GM18507 (cell line): ENCODE results near the gene VTI1A.

Source experiments
- DNase-seq: peaks from one replicate; pipeline ENCODE4 v3.0.0; 2011; ENCODE audit warnings: low read depth; ENCODE audit not compliant: insufficient read length; ENCODE audit errors: extremely low spot score
- FAIRE-seq: peaks from 2 replicates; lab custom pipeline; 2011; peaks lifted over from hg19 to GRCh38; lab: Jason Lieb, UNC

Gene VTI1A

DNA sequence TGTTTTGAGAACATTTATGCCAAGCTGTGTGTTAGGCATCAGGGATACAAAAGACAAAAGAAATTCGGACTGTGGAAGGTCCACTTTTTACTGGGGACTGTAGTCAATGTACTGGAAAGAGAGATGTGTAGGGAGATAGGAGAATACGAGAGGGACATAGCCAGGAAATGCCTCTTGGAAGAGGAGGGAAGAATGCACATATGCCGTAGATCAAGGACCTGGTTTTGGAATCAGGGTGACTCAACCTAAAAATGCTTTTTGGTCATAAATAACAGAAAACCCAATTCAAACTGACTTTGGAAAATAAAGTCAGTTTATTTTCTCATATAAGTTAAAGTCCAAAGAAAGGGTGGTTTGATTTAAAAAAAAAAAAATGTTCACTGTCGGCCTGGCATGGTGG is 362.7 kb downstream of the VTI1A start:
- DNase-seq (no peak), FAIRE-seq (no peak)

DNA sequence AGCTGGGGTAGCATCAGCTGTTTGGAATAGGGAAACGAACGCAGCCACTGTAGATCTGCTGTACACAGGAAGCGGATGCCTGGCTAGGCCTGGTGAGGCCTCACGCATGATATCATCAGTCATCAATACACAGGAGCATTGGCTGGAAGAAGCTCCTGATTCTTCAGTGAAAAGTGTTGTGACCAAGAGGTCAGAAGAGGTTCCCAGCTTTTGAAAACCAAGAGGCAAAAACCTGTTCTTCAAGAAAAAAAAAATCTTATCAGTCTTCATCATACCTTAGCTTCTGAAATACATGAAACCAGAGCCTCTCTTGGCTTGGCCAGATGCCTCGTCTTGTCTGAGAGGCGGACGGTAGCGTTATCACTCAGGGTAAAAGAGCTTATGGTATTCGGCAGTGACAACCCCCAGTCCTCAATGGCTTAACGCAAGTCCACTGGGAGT is 363.7 kb downstream of the VTI1A start:
- FAIRE-seq, result no peak
- no peak for DNase-seq

DNA sequence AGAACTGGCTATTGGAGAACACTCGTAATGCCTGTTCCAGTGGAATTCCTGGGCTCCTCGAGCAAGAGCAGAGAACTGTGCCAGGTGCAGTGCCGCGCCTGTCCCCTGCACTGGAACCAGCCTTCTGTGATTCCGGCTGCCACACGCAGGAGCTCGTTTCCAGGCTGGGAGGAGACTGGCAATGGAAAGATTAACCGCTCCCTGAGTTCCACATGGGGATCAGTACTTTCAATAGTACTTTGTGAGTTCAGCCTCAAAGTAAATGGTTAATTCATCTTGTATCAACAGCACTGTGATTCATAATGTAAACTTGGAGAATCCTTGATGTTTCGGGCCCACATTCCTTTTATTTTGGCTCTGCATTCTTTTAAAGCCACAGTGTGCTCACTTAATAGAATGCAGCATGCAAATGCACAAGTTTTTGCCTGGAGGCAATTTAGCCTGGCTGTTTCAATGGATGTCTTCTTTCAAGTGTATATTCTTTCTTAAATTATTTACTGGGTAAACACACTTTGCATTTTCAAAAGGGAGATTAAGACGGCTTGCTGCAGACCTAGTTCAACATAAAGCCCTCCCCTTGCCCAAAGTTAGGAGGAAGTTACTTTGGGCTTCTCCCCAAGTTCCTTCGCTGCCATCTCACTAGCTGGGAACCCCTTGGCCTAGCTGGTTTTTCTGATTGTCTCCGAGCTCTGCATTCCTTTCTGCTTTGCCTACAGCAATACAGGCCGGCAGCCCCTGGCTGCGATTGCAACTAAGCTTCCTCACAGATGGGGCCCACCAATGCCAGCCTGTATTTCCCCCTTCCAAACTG is 364.9 kb downstream of the VTI1A start:
- no peak for DNase-seq
- no peak for FAIRE-seq

DNA sequence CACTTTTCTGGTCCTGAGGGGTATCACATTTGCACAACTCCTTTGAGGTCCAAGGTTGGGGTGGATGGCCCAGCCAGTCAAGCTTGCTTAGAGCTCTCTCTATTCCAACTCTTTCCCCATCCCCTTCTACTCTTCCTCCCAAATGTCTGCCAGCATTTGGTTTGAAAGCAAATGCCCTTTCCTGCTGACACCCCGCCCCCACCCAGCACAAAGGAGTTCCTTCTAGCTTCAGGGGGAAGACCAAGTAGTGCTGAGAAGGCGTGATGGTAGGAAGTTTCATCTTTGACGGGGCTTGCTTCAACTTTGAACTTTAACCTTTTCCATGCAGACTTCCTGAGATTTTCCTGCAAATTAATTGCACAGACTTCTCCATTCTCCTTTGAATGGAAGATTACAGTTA is 365.6 kb downstream of the VTI1A start:
- FAIRE-seq, result no peak

DNA sequence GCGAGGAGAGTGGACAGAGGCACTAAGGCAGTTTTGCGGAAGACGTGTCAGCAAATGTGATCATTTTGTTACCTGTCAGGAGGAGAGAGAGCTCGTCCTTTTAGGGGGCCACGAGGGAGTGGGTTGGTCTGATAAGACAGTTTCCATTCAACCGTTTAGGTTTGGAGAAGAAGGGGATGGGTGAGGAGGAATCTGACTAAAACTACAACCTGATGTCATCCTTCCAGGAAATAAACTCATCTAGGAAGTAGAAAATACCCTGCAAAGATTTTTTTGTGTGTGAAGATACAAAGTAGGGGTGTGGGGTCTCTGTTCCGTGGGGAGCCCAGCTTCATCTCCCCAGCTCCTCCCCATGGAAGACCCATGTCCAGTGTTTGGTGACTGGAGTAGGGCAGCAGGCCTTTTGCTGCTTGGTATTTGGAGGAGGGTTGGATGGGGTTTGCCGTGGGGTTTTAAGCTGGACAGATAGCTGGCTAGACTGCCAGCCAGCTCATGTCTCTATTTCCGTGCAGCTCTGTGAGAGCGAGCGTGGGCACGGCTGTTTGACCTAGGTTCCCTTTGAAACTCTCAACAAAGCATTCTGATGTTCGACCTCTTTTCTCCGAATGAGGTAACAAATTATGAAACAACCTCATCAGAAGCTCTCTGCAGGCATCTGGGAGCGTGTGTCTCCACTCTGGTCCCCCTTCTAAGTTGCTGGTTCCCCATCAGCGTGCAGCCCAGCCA is 367.0 kb downstream of the VTI1A start:
- DNase-seq (no peak), FAIRE-seq (no peak)

More for the DNA sequence above, 365.6 kb downstream of the VTI1A start:
- no peak for DNase-seq

DNA sequence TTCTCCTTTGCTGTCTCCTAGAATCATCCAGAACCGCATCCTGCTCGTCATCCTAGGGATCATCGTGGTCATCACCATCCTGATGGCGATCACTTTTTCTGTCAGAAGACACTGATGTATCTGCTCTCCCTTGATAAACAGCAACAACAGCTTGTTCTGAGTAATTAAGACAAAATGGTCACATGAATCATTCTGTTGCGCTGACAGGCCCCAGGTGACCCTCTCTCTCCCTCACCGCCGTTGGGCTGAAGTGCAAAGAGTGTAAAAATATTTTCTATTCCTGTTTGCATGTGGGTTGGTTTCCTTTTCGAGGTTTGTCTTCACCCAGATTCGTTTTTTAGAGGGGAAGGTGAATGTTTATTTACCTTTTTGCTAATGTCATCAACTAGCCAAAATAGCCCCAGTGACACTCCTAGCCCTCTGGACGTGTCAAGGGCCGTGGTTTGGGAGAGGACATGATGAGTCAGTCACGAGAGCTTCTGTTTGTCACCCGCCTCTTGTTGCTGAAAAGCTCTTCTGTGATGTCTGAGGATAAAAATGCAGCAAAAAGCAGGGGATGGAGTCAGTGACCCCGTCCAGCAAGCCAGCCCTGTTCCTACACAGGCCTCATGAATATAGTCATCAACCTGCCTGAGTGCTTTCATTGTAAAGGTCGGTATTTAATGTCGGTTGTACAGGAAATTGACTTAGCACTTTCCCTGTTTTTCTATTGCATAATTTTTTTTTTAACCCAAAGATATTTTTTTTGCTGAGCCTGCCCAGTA is 368.4 kb downstream of the VTI1A start:
- DNase-seq (no peak), FAIRE-seq (no peak)

DNA sequence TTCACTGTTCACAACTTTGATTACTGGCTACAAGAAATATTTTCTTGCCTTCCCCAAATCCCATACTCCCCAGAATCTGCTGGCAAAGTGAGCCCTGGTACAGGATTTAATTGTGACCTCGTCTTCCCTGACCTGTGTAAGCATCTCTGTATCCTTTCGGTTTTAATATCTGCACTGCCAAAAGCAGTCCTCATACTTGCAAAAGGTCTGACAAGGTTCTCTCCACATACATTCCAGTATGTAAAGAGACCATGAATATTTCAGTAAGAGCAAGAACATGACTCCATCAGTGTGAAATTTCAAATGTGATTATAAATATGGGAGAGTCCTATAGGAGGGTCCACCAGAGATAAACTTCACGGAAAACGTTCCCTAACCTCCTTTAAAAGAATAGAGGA is 369.0 kb downstream of the VTI1A start:
- no peak for DNase-seq
- FAIRE-seq, result no peak

DNA sequence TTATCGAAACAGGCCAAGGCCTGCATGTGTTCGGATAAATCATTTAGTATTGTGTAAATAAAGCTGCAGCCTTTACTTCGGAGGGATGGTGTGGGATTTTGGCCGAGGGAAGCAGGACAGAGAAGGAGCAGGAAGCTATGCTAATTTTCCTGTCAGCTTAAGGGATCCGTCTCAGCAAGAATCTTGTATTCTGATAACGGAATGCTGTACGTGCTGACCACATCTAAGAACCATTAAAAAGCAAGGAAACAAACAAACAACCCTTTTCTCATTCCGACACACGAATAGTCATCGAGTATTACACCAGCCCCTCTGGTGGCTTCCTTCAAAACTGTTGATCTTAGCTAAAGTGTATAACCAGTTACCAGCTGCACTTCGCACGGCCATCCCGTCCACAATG is 369.9 kb downstream of the VTI1A start:
- FAIRE-seq (no peak), DNase-seq (no peak)

DNA sequence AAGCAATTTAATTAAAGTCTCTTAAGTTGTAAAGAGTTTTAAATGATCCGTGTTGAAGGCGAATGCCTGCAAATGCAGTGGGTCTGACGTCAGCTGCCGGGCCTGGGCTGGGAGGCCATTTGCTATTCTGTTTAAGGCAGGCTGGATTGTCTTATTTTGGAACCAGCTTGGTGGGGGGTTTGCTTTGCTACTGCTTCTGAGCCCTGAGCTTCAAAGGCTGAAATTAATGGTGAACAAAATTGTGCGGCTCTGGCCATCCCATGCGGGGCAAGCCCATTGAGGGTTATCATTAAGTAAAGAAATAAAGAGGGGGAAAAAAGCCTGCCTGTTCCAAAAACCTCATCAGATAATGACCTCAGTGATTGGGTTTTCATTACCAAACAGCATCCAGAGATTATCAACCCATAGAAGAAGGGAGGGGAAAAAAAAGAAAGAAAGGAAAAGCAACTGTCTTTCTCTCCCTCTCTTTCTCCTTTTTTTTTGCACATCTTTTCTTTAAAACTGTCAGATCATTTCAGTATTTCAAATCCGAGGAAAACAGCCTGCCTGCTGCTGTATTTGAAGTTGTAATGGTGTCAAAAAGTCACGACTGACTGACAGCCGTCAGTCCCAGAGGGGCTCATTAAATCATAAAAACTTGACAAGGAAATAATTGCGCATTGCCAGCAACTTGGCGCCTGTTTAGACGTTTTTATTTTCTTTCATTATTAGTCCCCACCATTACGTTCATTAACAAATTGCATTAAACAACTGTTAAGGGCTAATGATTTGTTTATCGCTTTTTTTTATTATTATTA is 371.2 kb downstream of the VTI1A start:
- FAIRE-seq, result no peak
- no peak for DNase-seq

DNA sequence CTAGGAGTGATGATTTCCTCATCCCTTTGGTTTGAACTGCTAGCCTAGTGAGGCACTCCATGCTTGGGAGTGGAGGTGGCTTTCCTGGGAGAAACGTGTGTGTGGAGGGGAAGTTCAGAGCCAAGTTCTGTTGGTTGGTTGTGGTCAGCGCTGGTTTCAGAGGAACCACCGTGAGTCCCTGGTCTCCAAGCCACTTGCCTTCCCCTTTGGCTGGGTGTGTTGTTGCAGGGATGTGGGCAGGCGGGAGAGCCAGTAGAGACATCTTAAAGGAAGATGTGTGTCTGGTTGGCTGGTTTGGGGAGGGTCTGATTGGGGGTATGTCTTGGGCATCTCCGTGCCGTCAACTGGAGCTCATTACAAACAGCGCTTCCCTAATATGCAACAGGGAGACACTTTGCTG is 372.2 kb downstream of the VTI1A start:
- DNase-seq, result no peak
- FAIRE-seq, result no peak

DNA sequence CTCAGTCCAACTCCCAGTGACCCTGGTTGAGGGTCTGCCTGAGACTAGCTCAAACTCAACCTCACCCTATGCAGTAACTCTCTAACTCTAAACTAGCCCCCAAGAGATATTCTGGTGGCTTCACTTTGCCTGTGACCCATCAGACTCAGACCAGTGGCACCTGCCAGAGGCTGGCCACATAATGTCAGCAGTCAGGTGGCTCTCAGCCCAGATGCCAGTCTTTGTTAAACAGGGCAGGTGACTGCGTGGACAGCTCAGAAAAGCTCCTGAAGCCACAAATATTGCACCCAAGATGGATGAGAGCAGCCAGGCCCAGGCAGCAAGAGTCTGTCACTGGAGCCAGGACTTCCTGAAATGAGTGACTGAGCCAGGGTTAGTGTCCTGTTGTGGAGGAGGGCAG is 373.3 kb downstream of the VTI1A start:
- FAIRE-seq (no peak), DNase-seq (no peak)

DNA sequence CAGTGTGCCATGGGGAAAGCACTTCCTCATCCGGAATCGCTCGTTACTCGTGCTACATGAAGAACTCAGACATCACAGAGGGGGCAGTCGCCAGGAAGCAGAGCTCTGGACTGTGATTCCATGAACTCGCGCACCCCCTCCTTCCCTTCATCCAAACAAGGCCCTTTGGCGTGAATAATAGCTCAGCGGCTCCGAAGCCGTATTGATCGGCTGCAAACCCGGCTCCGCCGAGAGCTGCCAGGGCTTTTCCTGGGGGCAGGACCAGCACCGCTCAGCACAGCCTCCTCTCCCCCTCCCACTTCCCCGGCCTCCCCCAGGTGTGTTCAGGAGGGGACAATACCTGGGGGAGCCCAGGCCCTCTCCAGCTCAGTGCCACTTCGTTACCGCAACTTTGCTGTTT is 374.0 kb downstream of the VTI1A start:
- DNase-seq (no peak), FAIRE-seq (no peak)

DNA sequence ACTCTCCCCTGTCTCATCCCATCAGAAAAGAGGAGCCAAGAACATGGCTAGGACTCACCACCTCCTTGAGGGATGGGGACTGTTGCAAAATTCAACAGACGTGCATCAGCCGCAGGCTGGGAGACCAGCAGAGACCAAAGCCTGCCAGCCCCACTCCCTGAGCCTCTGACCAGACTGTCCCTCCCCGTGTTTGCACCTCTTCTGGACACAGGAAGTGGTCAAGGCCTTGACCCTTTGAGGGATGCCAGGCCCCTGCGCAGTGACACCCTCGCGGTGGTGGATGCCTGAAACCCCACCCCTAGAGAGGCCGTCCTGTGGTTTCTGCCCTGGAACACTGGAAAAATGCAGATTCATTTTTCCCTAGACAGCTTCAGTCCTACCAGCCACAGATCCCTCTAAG is 374.6 kb downstream of the VTI1A start:
- FAIRE-seq, result no peak
- DNase-seq, result no peak

DNA sequence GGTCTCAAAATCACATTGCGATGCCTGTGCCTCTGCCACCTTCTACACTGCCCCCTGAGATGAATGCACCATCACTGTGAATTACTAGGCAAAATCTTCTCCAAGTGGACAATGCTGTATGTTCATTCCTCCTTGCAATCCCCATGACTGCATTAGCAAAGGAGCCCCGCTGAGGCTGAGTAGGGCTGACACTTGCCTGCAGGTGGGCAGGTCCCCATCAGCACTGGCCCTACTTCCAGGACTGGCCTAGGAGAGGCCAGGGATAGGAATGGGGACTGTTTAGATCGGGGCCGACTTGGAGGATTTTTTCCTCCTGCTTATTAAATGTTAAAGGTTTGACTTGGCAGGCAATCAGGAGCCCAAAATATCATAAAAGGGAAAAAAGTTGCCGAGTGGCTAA is 376.0 kb downstream of the VTI1A start:
- DNase-seq (no peak), FAIRE-seq (no peak)

DNA sequence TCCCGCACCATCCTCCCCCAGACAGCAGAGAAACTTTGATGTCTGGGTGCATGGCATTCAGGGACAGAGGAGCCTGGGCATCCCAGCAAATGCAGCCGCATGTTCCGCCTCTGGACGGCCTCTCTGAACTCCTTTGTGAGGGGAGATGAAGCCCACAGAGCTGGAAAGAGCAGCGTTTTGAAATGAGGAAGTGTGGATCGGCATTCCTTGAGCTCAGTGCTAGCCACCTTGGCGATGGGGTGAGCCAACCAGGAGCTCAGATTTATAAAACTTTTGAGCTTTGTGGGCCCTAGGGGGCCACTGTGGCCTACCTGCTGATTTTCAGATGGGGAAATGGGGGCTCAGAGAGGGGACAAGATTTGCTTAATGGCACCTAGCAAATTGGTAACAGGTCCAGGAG is 376.6 kb downstream of the VTI1A start:
- DNase-seq, result no peak
- FAIRE-seq, result no peak

DNA sequence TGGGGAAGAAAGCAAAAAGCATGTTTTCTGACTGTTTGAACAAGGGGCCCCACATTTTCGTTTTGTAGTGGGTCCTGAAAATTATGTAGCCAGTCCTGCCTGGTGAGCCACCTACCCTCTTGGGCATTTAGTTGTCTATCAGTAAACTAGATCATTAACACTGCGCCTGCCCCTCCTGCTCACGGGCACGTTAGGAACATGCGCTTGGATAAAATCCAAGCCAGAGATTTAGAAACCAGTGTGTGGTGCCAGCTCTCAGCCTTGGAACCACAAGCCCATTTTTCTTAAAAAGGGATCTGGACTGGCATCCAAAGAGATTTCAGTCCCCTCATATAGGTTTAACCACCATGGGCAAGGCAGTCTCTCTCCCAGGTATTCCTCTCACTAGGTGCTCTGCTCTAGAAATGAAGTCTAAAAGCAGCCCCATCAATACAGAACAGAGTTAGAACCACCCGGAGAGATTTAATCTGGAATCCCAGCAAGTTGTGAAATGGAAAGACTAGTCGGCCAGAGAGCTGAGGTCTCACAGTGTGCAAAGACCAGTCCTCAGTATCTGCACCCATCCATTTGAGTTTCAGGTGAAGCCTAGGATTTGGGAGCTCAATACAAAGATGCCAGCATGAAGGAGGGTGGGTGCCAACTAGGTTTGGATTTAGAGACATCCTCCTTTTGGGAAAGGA is 379.1 kb downstream of the VTI1A start:
- FAIRE-seq, result no peak
- DNase-seq, result no peak

DNA sequence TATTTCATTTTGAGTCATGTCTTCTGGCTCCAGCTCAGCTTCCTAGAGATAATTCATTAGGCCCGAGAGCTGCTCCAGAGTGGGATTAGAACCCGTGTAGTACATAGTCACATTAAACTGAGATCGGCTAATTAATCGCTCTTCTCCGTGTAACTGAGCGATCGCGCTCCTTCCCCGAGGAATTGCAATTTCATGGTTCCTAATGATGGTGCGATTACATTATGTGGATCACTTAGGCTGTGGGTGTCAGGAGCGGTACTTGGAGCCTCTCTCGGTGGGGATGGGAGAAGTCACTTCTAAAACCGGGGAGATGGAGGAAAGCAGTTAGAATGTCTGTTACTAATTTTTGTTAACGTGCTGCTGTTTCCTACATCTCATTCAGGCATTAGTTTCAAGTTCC is 380.1 kb downstream of the VTI1A start:
- DNase-seq (no peak), FAIRE-seq (no peak)

DNA sequence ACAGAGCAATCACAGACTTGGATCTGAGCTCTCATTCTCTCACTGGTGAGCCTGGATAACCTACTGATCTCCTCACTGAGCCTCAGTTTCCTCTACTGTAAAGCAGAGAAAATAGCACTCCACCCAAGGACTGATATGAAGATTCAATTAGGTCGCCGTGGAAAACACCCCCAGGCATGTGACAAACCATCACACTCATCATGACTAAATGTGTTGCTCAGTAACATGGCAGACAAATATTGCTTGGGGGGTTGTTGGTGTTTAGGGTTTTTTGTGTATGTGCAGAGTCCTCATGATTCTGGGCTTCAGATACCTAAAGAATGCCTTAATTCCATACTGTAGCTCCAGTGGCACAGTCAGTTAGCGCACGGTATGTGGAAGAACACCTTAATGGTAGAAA is 380.9 kb downstream of the VTI1A start:
- DNase-seq, result no peak
- no peak for FAIRE-seq

DNA sequence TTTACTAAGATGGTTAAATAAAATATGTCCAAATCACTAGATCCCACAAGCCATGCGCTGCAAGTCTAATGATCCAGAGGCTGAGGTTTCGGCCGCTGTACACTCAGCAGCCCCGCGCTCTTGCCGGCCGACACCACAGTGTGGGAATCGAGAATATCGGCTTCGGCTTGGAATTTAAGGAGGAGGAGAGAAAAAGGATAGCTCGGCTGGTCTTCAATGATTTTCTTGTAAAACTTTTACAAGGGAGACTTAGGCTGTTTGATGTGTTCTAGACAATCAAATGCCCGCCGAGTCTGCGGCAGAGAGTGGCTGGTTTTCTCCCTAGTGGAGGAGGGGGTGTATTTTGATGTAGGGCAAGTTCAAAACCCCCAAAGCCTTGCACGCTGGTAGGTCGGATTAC is 384.8 kb downstream of the VTI1A start:
- FAIRE-seq, result no peak
- DNase-seq, result no peak
